ENCODE data around the gene NACA.

GRCh38 chr12:56724701-56724971, 463 bp downstream of the NACA start:
- TF ChIP-seq CTCF (conservative IDR thresholded peaks at IDR 0.05; ENCODE audit: low read depth, low read length): no peak
- no peak for TF ChIP-seq EZH2 (IDR thresholded peaks at IDR 0.05; ENCODE audit: low read length, unreplicated experiment)

Measured in PC-3 (cell line).